ENCODE results near the gene SORCS1.

- TF ChIP-seq, protein P1, sequence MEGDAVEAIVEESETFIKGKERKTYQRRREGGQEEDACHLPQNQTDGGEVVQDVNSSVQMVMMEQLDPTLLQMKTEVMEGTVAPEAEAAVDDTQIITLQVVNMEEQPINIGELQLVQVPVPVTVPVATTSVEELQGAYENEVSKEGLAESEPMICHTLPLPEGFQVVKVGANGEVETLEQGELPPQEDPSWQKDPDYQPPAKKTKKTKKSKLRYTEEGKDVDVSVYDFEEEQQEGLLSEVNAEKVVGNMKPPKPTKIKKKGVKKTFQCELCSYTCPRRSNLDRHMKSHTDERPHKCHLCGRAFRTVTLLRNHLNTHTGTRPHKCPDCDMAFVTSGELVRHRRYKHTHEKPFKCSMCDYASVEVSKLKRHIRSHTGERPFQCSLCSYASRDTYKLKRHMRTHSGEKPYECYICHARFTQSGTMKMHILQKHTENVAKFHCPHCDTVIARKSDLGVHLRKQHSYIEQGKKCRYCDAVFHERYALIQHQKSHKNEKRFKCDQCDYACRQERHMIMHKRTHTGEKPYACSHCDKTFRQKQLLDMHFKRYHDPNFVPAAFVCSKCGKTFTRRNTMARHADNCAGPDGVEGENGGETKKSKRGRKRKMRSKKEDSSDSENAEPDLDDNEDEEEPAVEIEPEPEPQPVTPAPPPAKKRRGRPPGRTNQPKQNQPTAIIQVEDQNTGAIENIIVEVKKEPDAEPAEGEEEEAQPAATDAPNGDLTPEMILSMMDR (IDR thresholded peaks at IDR 0.05) = no peak
- TF ChIP-seq ZFX (IDR thresholded peaks at IDR 0.05; ENCODE audit: borderline replicate concordance) = no peak
Measured at GRCh38 chr10:106771154-106771553, 393.4 kb downstream of the SORCS1 start.
